ENCODE results near the gene ARPC1B.
A peak's percentile ranks its signal among the peaks of the same experiment; 100 is the strongest.
"Not testable (repeated sequence)": the region's sequence is repeated elsewhere in the genome, so short reads cannot be mapped to it uniquely, and the experiment has no call there.

ARPC1B gene

DNA sequence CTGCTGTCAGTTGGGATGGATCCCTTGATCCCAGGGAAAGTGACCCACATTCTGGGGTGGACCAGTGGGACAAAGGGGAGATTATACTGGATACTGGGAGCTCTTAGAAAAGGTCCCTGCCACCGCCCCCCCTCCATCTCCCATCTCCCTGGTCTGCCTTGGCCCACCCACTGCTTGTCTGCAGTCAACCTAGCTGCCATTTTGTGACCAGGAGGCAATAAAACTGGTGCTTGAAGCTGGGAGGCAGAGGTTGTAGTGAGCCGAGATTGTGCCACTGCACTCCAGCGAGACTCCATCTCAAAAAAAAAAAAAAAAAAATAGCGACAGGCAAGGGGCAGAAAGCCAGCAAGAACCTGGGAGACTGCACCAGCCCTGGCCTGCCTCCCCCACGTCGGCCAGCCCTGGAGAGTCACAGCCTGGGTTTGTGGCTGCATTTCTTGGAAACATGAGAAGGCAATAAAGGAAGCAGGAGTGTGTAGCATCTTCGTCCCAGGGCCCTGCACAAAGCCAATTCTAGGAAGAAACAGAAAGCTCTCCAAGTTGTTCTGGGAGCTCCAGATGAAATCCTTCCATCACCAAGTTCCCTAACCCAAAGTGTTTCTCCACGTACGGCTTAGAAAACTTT, 4.7 kb upstream of the ARPC1B start:
- no peak for DNase-seq

DNA sequence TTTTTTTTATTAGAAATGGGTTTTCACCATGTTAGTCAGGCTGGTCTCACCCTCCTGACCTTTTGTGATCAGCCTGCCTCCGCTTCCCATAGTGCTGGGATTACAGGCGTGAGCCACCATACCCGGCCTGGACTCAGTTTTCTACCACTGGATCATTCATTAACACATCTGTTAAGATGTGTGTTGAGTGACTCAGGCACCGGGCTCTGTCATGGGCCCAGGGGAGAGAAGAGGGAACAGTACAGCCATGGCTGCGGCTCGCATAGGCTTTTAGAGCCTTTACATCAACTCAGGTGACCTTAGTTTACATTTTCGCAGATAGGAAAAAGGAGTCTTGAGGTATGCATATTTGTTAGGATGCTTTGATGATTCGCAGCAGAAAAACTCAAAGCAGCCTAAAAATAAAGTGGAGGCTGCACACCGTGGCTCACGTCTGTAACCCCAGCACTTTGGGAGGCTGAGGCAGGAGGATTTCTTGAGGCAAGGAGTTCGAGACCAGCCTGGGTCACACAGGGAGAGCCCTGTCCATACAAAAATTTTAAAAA, 3.1 kb upstream of the ARPC1B start:
- no peak for DNase-seq

- DNase-seq: no peak
Measured at GRCh38 chr7:99372275-99373090, 2.0 kb upstream of the ARPC1B start.

- no peak for DNase-seq
Measured at GRCh38 chr7:99373091-99374066, 1.2 kb upstream of the ARPC1B start.

GRCh38 chr7:99375070-99375807, 709 bp downstream of the ARPC1B start:
- DNase-seq: peak in 1 of 2 experiments; percentile 77

DNA sequence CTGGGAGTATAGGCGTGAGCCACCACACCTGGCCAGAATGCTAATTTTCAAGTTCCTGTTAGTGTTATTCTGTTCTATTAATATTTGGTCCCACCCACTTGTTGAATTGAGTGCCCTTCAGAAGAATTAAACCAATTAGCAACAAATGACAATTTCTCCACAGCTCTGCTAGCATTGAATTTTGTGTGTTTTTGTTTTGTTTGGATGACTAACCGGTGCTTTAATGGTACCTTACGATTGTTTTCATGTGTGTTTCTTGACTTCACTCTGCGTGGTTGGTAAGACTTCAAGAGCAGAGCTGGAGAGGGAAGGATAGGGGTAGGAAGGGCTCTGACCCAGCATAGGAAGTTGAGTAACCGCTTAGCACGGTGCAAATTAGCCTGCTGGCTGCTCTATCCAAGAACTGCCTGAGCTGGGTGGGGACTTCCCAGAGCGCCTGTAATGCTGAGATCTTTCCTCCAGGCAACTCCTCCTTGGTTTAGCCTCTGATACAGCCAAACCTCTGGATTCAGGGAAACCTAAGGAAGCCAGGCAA, 4.6 kb downstream of the ARPC1B start:
- no peak for DNase-seq

DNA sequence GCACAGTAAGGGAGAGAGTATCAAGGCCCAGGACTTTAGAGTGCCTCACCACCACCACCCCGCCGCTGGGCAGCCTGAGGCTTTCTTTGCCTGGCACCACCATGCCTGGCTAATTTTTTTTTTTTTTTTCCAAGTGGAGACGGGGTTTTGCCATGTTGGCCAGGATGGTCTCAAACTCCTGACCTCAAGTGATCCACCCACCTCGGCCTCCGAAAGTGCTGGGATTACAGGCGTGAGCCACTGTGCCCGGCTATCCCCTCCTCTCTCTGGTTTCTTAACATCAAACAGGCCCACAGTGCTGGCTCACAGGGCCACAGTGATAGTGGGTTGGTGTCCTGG, 5.1 kb downstream of the ARPC1B start:
- not testable (repeated sequence) for DNase-seq

- DNase-seq: no peak
Measured at GRCh38 chr7:99380032-99380822, 5.7 kb downstream of the ARPC1B start.

- no peak for DNase-seq
Measured at GRCh38 chr7:99380823-99381663, 6.5 kb downstream of the ARPC1B start.

DNA sequence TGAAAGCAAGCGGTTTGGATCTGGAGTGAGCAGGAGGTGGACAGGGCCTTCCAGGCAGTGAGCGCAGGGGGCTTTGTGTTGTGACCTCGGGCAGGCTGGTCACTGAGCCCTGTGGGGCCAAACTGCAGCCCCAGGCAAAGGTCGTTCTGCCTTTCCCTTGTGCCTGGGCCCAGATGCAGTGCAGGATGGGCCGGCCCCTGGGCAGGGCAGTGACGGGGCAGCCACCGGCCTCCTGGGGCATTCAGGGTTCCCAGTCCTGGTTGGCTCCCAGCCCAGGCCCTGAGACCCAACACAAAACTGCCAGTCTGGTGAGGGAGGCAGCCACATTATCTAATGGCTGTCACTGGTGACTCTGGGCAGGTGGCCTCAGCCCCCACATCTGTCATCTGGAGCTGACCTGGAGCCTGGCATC, 7.1 kb downstream of the ARPC1B start:
- DNase-seq: no peak

- DNase-seq: no peak
Measured at GRCh38 chr7:99383203-99383602, 8.7 kb downstream of the ARPC1B start.

DNA sequence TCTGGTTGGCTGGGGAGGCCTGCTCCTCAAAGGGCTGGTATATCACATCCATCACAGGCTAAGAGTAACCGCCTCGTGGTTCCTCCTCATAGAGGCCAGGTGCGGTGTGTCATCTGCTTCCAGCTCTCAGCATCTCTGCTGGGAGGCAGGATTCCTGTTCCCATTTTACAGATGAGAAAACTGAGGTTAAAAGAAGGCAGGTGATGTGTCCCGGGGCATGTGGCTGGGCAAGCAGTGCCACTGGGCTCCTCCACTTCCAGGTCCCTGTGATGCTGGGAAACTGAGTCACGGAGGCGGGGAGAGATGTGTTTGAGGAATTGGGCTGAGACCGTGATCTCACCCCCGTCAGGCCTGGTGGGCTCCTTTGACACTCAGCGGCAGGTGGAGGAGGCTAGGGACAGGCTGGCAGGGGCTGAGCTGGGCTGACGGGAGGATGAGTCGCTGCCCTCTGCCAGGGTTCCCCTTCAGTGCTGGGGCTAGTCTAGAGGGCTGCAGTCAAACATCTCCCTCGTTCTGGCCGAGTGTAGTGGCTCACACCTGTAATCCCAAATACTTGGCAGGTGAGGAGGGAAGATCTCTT, 9.4 kb downstream of the ARPC1B start:
- no peak for DNase-seq

- no peak for DNase-seq
Measured at GRCh38 chr7:99384523-99384922, 10.0 kb downstream of the ARPC1B start.

DNA sequence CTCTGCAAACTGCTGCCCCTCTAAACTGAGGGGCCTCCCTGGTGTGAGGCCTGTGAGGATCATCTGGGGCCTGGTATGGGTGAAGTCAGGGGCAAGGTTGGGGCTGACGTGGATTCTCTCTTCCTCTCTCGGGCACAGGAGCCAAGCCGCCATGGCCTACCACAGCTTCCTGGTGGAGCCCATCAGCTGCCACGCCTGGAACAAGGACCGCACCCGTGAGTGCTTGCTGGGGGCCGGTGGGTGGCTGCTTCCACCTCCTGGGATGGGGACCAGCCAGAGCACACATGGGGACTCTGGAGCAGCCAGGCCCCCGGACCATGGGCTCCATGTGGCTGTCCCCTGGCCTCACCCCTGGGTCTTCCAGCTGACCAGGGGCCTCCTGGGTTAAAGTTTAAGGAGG, 11.0 kb downstream of the ARPC1B start:
- no peak for DNase-seq

GRCh38 chr7:99386584-99387238, 12.2 kb downstream of the ARPC1B start:
- peak in 1 of 2 experiments; percentile 38 for DNase-seq

GRCh38 chr7:99387239-99387635, 12.7 kb downstream of the ARPC1B start:
- not testable (repeated sequence) for DNase-seq

DNA sequence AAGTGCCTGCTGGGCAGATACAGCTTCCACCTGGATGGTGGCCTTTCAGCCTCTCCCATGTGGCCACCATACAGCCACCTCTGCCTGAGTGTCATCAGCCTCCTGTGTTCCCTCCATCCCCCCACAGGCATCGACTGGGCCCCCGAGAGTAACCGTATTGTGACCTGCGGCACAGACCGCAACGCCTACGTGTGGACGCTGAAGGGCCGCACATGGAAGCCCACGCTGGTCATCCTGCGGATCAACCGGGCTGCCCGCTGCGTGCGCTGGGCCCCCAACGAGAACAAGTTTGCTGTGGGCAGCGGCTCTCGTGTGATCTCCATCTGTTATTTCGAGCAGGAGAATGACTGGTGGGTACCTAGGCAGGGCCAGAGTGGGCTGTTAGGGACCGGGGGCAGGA, 13.4 kb downstream of the ARPC1B start:
- no peak for DNase-seq

GRCh38 chr7:99389772-99390171, 15.2 kb downstream of the ARPC1B start:
- DNase-seq: no peak

- no peak for DNase-seq
Measured at GRCh38 chr7:99390941-99391602, 16.5 kb downstream of the ARPC1B start.

Data from NCI-H526 (cell line).